ENCODE measurements around the gene DOCK8. TPM values are rescaled to one million over a fixed set of nuclear protein-coding genes. Genes with fewer than 3 reads are reported as not detected.

DOCK8 gene
- total RNA-seq, 1 donor, result under 0.01 TPM

DNA sequence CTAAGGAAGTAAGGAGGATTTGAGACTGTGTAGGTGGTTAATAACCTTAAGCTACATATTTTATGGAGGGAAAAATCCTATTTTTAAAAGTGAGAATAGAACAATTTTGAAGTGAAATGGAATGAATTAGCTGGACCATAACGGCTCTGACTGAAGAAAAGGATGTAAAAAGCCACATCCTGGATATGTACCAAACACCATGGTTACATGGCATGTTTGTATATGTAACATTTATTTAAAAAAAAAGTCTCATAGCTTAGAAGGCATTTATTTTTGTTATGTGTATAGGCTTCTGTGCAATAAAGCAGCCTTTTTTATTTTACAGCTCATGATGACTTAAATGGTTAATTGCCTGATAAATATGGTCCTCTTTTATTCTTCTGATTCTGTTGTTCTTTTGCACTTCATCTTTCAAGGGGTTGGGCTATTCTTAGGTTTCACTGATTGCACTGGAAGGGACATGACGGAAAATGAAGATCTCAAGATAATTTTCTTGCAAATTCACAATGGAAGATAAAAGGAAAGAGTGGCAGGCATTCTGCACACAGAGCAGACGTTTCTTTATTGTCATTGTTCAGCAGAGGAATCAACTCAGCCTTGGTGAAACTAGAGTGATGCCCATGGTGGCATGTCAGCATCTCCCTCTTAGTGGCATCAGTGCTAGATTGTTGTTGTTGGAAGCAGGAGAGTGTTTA lies 63.1 kb downstream of the DOCK8 start:
- Histone ChIP-seq H3K4me1 (ENCODE audit: insufficient read depth, low read length) (no peaks in the 10 kb centered on the region), H2AFZ (ENCODE audit: low read length) (no peak overlapping the region), H4K20me1 (ENCODE audit: insufficient read depth, low read length) (no peaks in the 10 kb centered on the region), H3K36me3 (ENCODE audit: insufficient read depth, low read length) (no peaks in the 10 kb centered on the region), H3K27ac (ENCODE audit: low read depth, low read length) (no peak overlapping the region), H3K4me2 (ENCODE audit: insufficient read depth, low read length) (no peak overlapping the region), H3K9me3 (ENCODE audit: low read depth, low read length) (no peaks in the 10 kb centered on the region), H3K4me3 (ENCODE audit: insufficient read depth, low read length) (no peak overlapping the region), H3K27me3 (ENCODE audit: insufficient read depth, low read length) (no peaks in the 10 kb centered on the region), H3K79me2 (ENCODE audit: insufficient read depth, low read length) (no peaks in the 10 kb centered on the region)
- TF ChIP-seq, protein P1, sequence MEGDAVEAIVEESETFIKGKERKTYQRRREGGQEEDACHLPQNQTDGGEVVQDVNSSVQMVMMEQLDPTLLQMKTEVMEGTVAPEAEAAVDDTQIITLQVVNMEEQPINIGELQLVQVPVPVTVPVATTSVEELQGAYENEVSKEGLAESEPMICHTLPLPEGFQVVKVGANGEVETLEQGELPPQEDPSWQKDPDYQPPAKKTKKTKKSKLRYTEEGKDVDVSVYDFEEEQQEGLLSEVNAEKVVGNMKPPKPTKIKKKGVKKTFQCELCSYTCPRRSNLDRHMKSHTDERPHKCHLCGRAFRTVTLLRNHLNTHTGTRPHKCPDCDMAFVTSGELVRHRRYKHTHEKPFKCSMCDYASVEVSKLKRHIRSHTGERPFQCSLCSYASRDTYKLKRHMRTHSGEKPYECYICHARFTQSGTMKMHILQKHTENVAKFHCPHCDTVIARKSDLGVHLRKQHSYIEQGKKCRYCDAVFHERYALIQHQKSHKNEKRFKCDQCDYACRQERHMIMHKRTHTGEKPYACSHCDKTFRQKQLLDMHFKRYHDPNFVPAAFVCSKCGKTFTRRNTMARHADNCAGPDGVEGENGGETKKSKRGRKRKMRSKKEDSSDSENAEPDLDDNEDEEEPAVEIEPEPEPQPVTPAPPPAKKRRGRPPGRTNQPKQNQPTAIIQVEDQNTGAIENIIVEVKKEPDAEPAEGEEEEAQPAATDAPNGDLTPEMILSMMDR (IDR thresholded peaks at IDR 0.05; ENCODE audit: extremely low read depth, low read depth, low read length), result no peak
- no peak for DNase-seq (ENCODE audit: insufficient read length, low spot score, missing footprints)

DNA sequence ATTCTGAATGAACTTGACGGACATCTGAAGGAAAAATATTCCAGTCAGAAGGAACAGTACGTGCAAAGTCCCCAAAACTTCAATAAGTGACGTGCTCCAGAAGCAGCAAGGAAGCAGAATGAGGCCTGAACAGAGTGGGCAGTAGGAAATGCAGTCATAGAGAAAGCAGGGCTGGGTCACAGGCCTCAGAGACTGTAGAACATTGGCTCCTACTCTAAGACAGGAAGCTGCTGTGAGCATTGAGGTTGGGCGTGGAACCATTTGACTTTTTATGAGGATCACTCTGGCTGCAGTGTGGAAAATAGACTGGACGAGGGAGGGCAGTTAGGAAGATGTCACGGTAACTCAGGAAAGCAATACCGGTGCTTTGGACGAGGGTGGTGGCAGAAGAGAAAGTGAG lies 64.0 kb downstream of the DOCK8 start:
- no peak overlapping the region for H3K4me3 ChIP-seq (ENCODE audit: insufficient read depth, low read length)
- no peaks in the 10 kb centered on the region for H3K79me2 ChIP-seq (ENCODE audit: insufficient read depth, low read length)
- no peaks in the 10 kb centered on the region for H4K20me1 ChIP-seq (ENCODE audit: insufficient read depth, low read length)
- no peak overlapping the region for H3K4me2 ChIP-seq (ENCODE audit: insufficient read depth, low read length)
- no peaks in the 10 kb centered on the region for H3K4me1 ChIP-seq (ENCODE audit: insufficient read depth, low read length)
- no peaks in the 10 kb centered on the region for H3K27me3 ChIP-seq (ENCODE audit: insufficient read depth, low read length)
- TF ChIP-seq, protein P1 (IDR thresholded peaks at IDR 0.05; ENCODE audit: extremely low read depth, low read depth, low read length), result no peak
- H3K9me3 ChIP-seq (ENCODE audit: low read depth, low read length), result no peaks in the 10 kb centered on the region
- no peak overlapping the region for H2AFZ ChIP-seq (ENCODE audit: low read length)
- no peak overlapping the region for H3K27ac ChIP-seq (ENCODE audit: low read depth, low read length)
- H3K36me3 ChIP-seq (ENCODE audit: insufficient read depth, low read length), result no peaks in the 10 kb centered on the region
- no peak for DNase-seq (ENCODE audit: insufficient read length, low spot score, missing footprints)

DNA sequence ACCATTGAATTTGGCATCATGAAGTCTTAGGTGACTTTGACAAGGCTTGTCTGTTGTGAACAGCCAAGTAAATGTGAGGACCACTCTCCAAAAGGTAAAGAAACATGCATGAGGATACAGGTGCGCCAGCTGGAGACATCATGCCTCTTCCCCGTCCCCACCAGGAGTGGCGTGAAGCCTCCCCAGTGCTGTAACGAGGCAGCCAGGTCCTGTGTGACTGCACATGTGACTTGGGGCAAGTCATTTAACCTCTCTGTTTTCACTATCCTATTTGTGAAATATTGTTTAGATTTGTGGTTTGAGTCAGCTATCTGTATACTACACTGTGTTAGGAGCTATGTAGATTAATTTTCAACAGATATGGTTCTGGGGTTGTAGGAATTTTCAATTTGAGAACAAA lies 65.0 kb downstream of the DOCK8 start:
- Histone ChIP-seq H3K9me3 (ENCODE audit: low read depth, low read length) (no peaks in the 10 kb centered on the region), H3K36me3 (ENCODE audit: insufficient read depth, low read length) (no peaks in the 10 kb centered on the region), H3K79me2 (ENCODE audit: insufficient read depth, low read length) (no peaks in the 10 kb centered on the region), H3K27ac (ENCODE audit: low read depth, low read length) (no peak overlapping the region), H3K4me3 (ENCODE audit: insufficient read depth, low read length) (no peak overlapping the region), H3K4me2 (ENCODE audit: insufficient read depth, low read length) (no peak overlapping the region), H2AFZ (ENCODE audit: low read length) (no peak overlapping the region), H3K4me1 (ENCODE audit: insufficient read depth, low read length) (no peaks in the 10 kb centered on the region), H3K27me3 (ENCODE audit: insufficient read depth, low read length) (no peaks in the 10 kb centered on the region), H4K20me1 (ENCODE audit: insufficient read depth, low read length) (no peaks in the 10 kb centered on the region)
- DNase-seq (ENCODE audit: insufficient read length, low spot score, missing footprints), result no peak
- TF ChIP-seq, protein P1 (IDR thresholded peaks at IDR 0.05; ENCODE audit: extremely low read depth, low read depth, low read length), result no peak

DNA sequence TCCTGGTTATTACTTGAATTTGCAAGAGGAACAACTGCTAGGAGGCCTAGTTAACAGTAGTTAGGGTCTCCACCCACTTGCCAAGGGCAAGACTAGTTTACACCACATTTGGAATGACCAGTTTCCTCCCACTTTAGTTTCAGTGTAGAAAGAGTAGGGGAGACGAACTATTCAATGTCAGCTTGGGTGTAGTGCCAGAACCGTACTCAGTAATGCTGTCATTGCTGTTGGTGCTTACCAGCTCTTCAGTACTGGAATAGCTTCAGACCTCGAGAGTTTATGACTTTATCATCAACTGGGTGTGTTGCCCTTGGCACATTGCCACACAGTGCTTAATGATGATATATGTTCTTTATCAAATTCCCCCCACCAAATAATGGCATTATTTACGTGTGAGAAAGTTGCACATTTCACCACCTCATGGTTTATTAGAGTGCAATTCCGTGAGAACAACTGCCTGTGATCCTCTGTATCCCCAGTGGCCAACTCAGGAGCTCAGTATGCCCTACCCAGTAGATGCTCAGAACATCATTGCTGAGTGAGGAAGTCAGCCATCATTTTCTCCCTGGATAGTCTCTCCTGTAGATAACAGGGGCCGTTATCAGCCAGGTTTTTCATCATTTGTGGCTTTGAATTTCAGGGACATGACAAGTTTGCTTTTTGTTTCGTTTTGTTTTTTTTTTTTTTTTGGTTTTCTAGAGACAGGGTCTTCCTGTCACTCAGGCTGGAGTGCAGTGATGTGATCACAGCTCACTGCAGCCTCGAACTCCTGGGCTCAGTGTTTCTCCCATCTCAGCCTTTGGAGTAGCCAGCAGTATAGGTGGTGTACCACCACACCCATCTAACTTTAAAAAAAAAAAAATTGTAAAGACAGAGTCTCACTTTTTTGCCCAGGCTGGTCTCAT lies 67.3 kb downstream of the DOCK8 start:
- no peaks in the 10 kb centered on the region for H3K9me3 ChIP-seq (ENCODE audit: low read depth, low read length)

More for the DNA sequence above, 67.3 kb downstream of the DOCK8 start:
- no peak overlapping the region for H3K4me2 ChIP-seq (ENCODE audit: insufficient read depth, low read length)
- H2AFZ ChIP-seq (ENCODE audit: low read length), result no peak overlapping the region
- H4K20me1 ChIP-seq (ENCODE audit: insufficient read depth, low read length), result no peaks in the 10 kb centered on the region
- no peaks in the 10 kb centered on the region for H3K79me2 ChIP-seq (ENCODE audit: insufficient read depth, low read length)
- H3K4me3 ChIP-seq (ENCODE audit: insufficient read depth, low read length), result no peak overlapping the region
- no peaks in the 10 kb centered on the region for H3K27me3 ChIP-seq (ENCODE audit: insufficient read depth, low read length)
- H3K27ac ChIP-seq (ENCODE audit: low read depth, low read length), result no peak overlapping the region
- no peaks in the 10 kb centered on the region for H3K4me1 ChIP-seq (ENCODE audit: insufficient read depth, low read length)
- no peaks in the 10 kb centered on the region for H3K36me3 ChIP-seq (ENCODE audit: insufficient read depth, low read length)
- TF ChIP-seq, protein P1 (IDR thresholded peaks at IDR 0.05; ENCODE audit: extremely low read depth, low read depth, low read length), result no peak
- DNase-seq (ENCODE audit: insufficient read length, low spot score, missing footprints), result no peak
